HG02938 (cell line): Measurements from ENCODE around the gene FNTB.
A peak's percentile ranks its signal among the peaks of the same experiment; 100 is the strongest.
"Not testable (repeated sequence)": the region's sequence is repeated elsewhere in the genome, so short reads cannot be mapped to it uniquely, and the experiment has no call there.

Experiments used
- ATAC-seq: cut with Tn5 transposase; IDR thresholded peaks from one replicate; pipeline ENCODE4 v1.9.1; 2021; ENCODE audit warnings: mild to moderate bottlenecking, moderate library complexity; ENCODE audit not compliant: unreplicated experiment

FNTB gene

DNA sequence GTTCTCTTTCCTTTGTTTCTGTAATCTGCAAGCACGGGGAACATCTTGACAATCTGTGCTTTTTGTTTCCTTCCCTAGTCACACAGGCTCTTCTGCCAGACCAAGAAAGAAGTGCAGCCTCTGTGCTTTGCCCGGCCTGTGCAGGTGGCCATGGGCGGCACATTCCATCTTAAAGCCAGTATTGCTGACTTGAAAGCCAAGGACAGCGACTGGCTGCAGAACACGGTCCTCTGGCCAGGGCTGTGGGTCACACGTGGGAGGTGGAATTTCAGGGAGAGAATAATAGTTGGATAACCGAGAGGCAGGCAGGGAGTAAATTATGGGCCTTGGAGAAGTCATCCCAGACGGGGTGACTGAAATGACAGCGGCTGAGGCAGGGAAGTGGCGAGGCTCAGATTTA lies 24.8 kb downstream of the FNTB start:
- ATAC-seq, result no peak

DNA sequence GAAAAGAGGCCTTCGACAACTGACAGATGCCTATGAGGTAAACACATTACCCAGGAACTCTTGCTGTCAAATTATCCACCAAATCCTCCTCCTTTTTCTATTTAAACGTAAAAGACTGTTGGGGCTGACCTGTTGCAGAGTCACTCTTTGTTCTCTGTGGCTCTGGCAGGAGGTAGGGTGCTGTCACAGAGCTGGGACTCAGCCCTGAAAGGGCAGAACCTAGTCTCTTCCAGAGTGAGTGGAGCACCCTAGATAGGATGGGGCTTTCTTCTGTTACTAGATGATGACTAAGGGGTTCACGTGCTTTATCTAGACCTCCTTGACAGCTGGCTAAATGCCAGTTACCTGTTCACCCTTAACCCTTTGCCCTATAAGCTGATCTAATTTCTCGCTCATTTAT lies 25.7 kb downstream of the FNTB start:
- no peak for ATAC-seq

DNA sequence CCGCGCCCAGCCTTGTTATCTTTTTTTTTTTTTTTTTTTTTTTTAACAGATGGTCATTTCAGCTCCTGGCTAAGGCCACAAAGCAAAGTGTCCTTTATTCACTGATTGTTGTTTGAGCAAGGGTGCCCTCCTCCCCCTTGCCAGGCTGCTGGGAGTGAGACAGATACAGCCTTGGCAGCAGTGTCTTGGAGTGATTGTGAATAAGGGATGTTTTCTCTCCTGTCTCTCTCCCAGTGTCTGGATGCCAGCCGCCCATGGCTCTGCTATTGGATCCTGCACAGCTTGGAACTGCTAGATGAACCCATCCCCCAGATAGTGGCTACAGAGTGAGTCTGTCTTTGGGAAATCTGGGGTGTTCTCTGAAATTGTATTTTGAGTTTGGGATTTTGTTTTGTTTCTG lies 28.7 kb downstream of the FNTB start:
- ATAC-seq, result no peak

DNA sequence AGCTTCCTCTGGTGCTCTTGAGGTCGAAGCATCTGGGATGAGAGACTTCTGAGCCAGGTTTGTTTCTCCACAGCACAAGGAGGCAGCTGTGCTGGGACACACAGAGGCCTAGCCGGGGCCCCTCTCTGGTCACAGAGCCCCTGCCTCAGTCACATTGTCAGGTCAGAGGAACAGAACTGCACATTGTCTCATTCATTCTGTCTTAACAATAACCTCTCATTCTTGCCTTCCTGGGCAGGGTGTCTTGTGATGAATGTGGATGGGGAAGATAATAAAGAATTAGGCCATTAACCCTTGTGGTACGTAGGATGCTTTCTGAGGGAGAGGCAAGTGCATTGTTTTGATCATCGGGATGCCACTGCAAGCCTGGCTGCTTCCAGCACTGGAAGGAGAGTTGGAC lies 29.8 kb downstream of the FNTB start:
- no peak for ATAC-seq

DNA sequence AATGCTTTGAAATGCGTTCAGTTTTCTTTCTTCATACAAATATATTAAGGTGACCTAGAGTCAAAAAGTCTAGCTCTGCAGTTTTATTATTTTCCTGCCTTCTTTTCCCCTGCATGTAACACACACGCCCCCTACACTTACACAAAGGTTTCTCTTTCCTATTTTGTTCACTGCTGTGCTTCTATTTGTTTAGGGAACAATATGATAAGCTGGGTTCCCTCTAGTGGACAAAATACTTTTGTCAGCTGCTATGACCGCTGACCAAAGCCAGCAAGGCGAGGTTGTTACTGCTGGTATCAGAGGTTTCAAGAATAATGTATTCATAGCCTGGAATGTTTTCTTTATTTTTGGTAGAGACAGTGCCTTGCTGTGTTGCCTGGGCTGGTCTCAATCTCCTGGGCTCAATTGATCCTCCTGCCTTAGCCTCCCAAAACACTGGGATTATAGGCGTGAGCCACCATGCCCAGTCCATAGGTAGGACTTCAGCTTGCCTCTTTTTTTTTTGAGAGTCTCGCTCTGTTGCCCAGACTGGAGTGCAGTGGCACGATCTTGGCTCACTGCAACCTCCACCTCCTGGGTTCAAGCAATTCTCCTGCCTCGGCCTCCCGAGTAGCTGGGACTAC lies 33.4 kb downstream of the FNTB start:
- no peak for ATAC-seq

DNA sequence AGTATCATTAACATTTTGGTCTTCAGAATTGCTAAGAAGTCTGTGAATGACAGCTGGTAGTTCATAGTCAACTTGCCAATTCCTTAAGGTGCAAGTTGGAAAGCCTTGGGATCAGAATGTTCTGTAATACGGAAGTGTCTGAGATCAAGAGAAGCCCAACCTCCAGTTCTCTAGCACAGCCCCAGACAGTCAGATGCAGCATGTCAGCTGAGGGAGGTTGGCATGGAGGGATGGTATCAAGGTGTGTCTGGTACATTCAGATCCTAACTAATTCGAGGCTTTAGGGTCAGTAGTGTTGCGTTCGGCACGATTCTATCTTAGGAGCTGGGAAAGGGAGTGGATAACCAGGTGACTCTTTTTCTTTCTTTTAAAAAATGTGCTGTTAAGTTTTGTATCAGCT lies 38.3 kb downstream of the FNTB start:
- no peak for ATAC-seq

DNA sequence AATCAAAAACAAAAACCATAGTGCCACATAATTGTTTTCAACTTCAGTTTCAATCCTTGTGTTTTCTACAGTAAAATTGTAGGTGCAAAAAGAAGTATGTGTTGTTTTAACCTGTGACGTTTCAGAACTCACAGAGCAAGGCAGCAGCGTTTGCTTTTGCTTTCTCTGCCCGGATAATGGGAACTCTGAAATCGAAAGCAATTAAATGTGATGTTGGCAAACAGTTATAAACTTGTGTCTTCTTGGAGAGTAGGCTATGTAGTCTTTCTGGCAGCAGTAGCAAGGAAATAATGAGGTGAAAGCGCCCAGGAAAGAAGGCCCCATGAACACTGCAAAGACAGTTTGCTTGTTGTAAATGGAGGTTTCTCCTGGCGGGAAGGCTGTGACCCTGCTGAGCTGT lies 39.1 kb downstream of the FNTB start:
- ATAC-seq, result no peak

DNA sequence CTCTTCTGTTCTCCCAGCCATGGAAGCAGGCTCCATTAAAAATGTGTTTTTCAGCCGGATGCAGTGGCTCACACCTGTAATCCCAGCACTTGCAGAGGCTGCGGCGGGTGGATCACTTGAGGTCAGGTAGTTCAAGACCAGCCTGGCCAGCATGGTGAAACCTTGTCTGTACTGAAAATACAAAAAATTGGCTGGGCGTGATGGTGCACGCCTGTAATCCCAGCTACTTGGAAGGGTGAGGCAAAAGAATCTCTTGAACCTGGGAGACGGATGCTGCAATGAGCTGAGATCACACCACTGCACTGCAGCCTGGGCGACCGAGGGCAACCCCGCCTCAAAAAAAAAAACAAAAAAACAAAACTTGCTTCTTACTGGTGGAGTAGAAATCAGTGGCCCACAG lies 39.8 kb downstream of the FNTB start:
- no peak for ATAC-seq

DNA sequence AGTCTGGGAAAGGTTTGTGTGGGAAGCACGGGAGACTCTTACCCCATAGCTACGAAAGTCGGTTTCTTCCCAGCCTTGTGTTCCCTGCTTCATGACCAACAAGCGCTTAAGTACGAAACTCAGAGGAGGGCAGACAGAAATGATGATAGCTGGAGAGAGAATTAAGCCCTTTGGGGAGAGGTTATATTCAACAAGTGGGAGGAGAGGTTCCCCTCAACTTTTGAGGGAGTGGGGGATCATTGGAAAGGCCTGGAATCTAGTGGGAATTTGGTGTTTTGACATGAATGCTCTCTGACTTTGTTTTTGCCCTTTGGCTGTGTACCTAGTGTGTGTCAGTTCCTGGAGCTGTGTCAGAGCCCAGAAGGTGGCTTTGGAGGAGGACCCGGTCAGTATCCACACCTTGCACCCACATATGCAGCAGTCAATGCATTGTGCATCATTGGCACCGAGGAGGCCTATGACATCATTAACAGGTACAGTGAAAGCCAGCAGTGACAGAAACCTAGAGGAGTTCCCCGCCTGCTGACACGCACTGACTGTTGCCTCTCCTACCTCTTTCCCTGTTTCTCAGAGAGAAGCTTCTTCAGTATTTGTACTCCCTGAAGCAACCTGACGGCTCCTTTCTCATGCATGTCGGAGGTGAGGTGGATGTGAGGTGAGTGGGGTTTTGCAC lies 40.6 kb downstream of the FNTB start:
- ATAC-seq, result no peak

DNA sequence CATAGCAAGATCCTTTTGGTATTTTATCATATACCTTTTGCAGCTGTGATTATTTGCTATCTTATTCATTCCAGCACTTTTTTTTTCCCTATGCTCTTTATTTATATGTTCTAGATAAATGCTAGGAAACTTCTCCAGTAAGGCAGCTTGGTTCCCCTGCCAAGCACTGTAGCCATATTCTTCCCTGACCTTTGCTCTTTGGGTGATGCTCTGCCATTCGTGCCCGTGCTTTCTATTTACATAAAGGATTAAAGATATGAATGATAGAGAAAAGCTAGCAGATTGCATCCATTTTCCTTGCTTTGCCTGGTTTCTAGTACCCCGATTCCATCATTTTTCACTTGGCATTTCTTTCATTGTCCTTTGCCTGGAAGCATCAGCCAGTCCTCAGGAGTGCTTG lies 42.2 kb downstream of the FNTB start:
- ATAC-seq, result no peak

DNA sequence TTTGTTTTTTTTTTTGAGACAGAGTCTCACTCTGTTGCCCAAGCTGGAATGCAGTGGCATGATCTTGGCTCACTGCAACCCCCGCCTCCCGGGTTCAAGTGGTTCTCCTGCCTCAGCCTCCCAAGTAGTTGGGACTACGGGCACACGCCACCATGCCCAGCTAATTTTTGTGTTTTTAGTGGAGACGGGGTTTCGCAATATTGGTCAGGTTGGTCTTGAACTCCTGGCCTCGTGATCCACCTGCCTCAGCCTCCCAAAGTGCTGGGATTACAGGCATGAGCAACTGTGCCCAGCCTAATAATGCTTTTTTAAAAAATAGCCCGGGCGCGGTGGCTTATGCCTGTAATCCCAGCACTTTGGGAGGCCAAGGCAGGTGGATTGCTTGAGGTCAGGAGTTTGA lies 44.6 kb downstream of the FNTB start:
- not testable (repeated sequence) for ATAC-seq

DNA sequence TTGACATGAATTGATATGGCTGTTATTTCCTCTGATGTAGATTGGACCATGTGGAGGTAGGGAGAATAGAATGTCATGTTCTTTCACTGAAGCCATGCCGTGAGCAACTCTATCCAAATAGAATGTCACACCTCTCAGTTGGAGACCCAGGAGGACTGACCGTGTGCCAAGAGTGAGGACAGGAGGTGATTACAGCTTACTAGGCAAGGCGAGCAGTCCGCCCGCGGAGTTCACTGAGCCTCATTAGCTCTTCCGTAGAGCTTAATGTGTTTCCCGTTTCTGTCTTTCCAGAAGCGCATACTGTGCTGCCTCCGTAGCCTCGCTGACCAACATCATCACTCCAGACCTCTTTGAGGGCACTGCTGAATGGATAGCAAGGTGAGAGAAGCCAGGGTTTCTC lies 45.6 kb downstream of the FNTB start:
- ATAC-seq, result no peak

DNA sequence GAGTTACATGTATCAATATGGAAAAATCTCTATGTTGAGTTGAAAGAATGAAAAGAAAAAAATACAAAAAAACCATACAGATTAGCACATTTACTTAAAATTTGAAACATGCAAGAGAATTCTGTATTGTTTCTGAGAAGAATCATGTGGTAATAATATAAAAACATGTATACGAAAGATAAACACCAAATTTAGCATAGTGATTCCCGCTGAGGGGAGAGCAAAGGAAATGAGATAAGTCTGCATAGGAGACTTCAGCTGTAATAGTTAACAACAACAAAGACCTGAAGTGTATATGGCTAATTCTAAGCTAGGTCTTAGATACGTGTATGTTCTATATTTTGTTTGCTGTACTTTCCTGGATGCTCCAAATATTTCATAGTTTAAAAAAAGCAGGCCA lies 46.5 kb downstream of the FNTB start:
- ATAC-seq, result no peak

DNA sequence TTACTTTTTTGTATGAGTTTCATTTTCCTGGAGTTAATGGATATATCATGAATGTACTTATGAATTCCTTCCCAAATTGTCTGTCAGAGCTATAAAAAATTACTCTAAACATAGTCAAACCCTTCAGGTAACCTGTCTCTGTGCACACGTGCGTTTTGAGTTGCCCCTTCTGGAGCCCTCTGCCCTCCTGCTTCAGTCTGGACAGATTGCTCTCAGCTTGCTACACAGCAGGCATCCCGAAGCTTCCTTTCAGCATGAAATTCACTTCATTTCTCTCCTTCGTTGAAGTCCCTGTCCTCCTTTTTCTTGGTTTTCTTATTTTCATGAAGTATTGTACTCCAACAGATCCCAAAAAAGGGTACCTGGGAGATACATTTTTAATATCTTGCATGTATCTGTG lies 47.3 kb downstream of the FNTB start:
- no peak for ATAC-seq

DNA sequence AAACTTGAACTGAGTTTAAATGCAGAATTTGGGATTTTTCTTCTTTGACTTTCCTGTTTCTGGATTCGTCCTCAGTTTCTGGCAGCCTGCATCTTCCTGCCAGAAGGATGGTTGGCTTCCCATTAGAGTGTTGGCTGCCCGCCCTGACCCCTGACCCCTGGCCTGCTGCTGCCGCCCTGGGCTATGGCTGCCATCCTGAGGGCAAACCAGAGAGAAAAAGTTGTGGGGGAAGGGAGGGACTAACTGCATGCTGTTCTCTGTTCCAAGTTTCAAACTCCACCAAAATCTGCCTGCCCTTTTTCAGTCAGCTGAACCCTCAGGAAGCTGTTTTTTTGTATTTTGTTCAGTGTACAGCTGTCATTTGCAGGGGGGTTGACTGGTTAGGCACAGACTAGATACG lies 48.4 kb downstream of the FNTB start:
- ATAC-seq, result no peak

DNA sequence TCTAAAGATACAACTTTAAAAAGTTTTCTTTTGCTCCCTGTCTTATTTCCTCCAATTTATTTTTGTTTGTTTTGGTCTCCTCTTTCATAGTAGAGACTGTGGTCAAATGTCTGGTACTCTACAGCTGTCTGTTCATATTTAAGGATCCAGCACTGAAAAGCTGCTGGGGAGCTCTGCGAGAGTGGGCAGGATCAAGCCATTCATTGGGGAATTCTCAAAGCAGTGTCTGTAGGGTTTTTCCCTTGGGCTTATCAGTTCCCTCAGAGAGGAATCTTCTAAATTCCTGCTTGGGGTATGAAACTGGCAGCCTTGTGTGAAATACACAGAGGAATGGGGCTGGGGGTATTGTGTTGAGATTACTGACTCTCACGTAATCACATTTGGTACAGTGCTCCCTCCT lies 52.3 kb downstream of the FNTB start:
- no peak for ATAC-seq

DNA sequence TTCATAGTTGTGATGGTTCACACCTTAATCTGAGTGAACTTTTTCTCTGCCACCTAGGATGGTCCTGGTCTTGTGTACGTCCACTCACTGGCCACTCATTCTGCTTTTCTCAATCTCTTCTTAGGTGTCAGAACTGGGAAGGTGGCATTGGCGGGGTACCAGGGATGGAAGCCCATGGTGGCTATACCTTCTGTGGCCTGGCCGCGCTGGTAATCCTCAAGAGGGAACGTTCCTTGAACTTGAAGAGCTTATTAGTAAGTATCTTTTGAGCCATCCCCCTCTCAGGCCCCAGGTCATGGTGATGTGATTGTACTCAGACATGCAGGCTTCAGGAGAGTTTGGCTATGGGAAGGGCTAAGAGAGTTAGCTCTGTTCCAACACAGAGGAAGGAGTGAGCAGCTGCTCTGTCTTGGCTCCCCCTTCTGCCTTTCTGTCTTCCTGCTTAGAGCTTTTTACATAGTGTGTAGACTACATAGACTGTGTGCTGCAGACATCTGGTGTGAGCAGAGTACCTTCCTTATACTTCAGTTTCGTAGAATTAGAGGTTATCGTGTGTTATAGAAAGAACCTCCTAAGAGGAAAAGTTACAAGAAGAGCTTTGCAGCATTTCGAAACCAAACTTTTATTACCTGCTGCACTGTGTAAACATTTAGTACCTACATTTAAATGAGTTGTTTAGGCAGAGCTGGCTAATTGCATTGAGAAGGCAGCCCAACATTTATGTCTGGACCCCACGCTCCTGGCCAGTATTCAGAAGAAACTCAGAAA lies 54.2 kb downstream of the FNTB start:
- ATAC-seq, result no peak

DNA sequence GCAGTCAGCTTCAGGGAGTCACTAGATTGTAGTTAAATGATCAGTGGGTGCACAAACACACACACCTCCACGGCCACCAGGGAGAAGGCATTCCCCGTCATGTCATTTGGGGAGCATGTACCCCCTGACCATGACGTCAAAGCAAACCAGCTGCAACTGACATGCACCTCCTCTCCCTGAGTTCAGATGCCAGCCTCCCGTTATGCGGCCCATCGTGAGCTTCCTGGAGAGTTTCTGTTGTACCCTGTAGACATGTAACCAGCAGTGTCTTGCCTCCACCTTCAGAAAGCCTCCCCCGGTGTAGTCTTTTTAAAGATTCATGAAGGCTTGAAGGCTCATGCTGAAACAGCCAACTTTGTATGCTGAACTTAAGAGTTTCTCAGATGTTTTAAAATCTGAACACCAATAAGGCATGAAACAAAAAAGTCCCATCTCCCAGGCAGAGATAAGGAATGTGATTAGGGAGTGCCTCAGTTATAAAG lies 54.8 kb downstream of the FNTB start:
- no peak for ATAC-seq

DNA sequence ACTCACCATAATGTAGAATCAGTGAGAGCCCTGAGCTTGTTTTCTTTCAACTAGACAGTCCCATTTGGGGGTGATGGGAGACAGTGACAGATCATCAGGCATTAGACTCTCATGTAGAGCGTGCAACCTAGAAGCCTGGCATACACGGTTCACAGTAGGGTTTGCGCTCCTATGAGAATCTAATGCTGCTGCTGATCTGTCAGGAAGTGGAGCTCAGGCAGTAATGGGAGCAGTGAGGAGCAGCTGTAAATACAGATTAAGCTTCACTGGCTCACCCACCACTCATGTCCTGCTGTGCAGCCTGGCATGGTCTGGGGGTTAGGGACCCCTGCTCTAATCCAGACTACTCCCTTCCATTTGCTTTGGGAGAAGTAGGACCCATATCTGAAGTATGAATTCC lies 55.6 kb downstream of the FNTB start:
- ATAC-seq, result no peak

DNA sequence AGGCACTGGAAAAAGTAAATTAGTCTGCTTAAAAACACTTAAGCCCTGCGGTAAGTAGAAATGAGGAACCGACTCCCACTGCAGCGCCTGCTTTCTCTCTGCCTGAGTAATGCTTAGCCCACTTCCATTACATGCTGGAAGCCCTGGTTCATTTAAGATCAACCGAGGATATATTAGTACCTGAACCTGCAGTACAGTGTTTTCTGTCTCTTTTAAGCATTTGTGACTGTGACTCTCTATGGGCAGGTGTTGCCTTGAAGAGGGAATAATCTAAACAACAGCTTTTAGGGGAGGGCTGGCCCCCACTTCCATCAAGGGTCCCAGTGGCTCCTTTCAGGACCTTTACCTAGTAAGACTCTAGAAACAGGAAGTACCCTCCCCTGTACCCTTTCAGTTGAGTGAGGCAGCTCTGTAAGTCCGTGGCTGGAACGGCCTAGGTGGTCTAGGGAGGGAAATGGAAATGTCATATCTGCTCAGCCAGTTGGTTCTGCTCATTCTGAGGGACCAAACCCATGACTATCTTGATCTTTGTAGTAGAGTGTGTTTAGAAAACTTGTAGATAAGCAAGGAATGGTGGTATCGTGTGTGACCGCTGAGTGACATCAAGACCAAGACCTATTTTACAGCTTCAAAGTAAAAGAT lies 56.2 kb downstream of the FNTB start:
- ATAC-seq, result peak; percentile 86

DNA sequence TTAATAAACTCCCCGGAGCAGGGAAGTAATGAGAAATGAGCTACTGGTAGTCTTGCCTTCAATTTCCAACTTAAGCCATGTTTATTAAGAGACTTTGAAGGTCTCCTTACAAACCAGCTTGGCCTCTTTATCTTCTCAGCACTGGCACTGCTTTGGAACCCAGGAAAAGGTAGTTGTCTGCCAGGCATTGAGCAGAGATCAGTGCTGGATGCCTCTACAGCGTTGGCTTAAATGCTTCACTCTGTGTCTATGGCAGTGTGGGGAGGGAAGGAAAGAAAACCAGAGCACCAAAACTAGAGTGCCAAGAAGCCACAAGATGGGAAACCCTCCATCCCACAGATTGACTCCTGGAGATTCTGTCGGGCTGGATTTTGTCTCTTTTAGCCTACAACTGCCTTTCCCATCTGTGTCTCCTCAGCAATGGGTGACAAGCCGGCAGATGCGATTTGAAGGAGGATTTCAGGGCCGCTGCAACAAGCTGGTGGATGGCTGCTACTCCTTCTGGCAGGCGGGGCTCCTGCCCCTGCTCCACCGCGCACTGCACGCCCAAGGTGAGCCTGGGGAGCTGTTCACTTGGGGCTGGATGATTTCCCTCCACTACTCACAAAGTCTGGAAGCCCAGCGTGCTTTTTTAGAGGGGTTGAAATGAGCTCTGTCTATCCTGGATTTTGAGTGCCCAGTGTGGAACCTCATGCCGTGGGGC lies 57.3 kb downstream of the FNTB start:
- ATAC-seq, result no peak
